SH-SY5Y (cell line): ENCODE results near the gene SIAE.

ENCODE experiments used
- GATA2 ChIP-seq: IDR thresholded peaks from 2 replicates; pipeline ENCODE4 v1.6.1; 2011; ENCODE audit warnings: mild to moderate bottlenecking, low read depth, low read length
- GATA3 ChIP-seq: IDR thresholded peaks from 2 replicates; pipeline ENCODE4 v1.6.1; 2011; ENCODE audit warnings: low read depth, mild to moderate bottlenecking, low read length, moderate library complexity

DNA sequence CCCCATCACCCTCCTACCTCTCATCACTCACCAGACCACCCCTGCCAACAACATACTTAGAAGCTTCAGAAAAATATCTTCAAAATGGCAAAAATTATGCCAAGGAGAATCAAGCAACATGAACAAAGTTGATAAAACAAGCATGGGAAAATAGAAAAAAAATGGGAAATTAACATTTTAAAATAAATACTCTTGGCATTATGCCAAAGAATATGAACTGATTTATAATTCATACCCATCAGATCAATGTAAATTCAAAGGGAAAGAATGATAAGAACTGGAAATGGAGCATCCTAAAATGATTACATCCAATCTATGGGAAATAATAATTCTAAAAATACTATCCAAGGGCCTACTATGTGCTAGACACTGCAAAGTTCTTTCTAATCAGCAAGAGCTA, 12.0 kb downstream of the SIAE start:
- TF ChIP-seq GATA2 (no peak), GATA3 (no peak)
